Measurements from ENCODE around the gene ADGRA1. TPM values are rescaled to one million over a fixed set of nuclear protein-coding genes. Genes with fewer than 3 reads are reported as not detected.

The ADGRA1 gene
- total RNA-seq, 1 experiment from 2014 or later = not detected

- Histone ChIP-seq H3K27ac (ENCODE audit: low read length) (no peak overlapping the region), H3K27me3 (ENCODE audit: low read length) (no peaks in the 10 kb centered on the region), H3K4me1 (ENCODE audit: insufficient read depth, low read length) (peaks cover 16% of the 10 kb centered on the region), H3K9me2 (replicated peaks; ENCODE audit: low read length) (no peaks in the 10 kb centered on the region), H3K4me2 (ENCODE audit: low read length) (no peak overlapping the region), H3F3A (ENCODE audit: low read length, unreplicated experiment) (no peaks in the 10 kb centered on the region), H3K79me2 (ENCODE audit: low read length) (no peaks in the 10 kb centered on the region), H3K4me3 (ENCODE audit: low read length) (no peak overlapping the region), H3K9ac (ENCODE audit: low read length) (no peak overlapping the region), H2AFZ (ENCODE audit: low read length) (no peak overlapping the region), H3K36me3 (ENCODE audit: low read depth, low read length) (no peaks in the 10 kb centered on the region), H3K9me3 (ENCODE audit: low read length) (no peaks in the 10 kb centered on the region), H4K20me1 (ENCODE audit: low read length) (no peaks in the 10 kb centered on the region)
- no peak for DNase-seq
- ChIA-PET CTCF (no interaction called here), POLR2A (ENCODE audit: unreplicated experiment) (no interaction called here)
- TF ChIP-seq EZH2 (IDR thresholded peaks at IDR 0.05; ENCODE audit: low read length, unreplicated experiment) (no peak), EZH2phosphoT487 (IDR thresholded peaks at IDR 0.05; ENCODE audit: borderline replicate concordance, low read length) (no peak), CTCF (conservative IDR thresholded peaks at IDR 0.05; ENCODE audit: low read depth, low read length) (no peak)
- intact Hi-C loops (cut with micrococcal nuclease) = no loop called here
- ATAC-seq = no peak
- no TSS peak for BruUV-seq (replicated peaks)
Measured at GRCh38 chr10:133113146-133113830, 25.6 kb downstream of the ADGRA1 start.

GRCh38 chr10:133113847-133114246 is 26.1 kb downstream of the ADGRA1 start:
- H3F3A ChIP-seq (ENCODE audit: low read length, unreplicated experiment) = no peaks in the 10 kb centered on the region
- no peak overlapping the region for H2AFZ ChIP-seq (ENCODE audit: low read length)
- H3K27me3 ChIP-seq (ENCODE audit: low read length) = no peaks in the 10 kb centered on the region
- TF ChIP-seq EZH2 (IDR thresholded peaks at IDR 0.05; ENCODE audit: low read length, unreplicated experiment) = no peak
- TF ChIP-seq EZH2phosphoT487 (IDR thresholded peaks at IDR 0.05; ENCODE audit: borderline replicate concordance, low read length) = no peak
- no peak for TF ChIP-seq CTCF (conservative IDR thresholded peaks at IDR 0.05; ENCODE audit: low read depth, low read length)
- H3K9me3 ChIP-seq (ENCODE audit: low read length) = no peaks in the 10 kb centered on the region
- ATAC-seq (no peak), DNase-seq (no peak)
- H3K27ac ChIP-seq (ENCODE audit: low read length) = no peak overlapping the region
- no peak overlapping the region for H3K4me3 ChIP-seq (ENCODE audit: low read length)
- no peaks in the 10 kb centered on the region for H4K20me1 ChIP-seq (ENCODE audit: low read length)
- ChIA-PET CTCF (no interaction called here), POLR2A (ENCODE audit: unreplicated experiment) (no interaction called here)
- intact Hi-C loops (cut with micrococcal nuclease) = no loop called here
- H3K4me1 ChIP-seq (ENCODE audit: insufficient read depth, low read length) = peaks cover 16% of the 10 kb centered on the region
- no peak overlapping the region for H3K9ac ChIP-seq (ENCODE audit: low read length)
- H3K4me2 ChIP-seq (ENCODE audit: low read length) = no peak overlapping the region
- no TSS peak for BruUV-seq (replicated peaks)
- H3K9me2 ChIP-seq (replicated peaks; ENCODE audit: low read length) = no peaks in the 10 kb centered on the region
- no peaks in the 10 kb centered on the region for H3K36me3 ChIP-seq (ENCODE audit: low read depth, low read length)
- no peaks in the 10 kb centered on the region for H3K79me2 ChIP-seq (ENCODE audit: low read length)

GRCh38 chr10:133114251-133114650 is 26.5 kb downstream of the ADGRA1 start:
- no peak overlapping the region for H3K4me3 ChIP-seq (ENCODE audit: low read length)
- ChIA-PET CTCF (no interaction called here), POLR2A (ENCODE audit: unreplicated experiment) (no interaction called here)
- DNase-seq (no peak), ATAC-seq (no peak)
- H3K36me3 ChIP-seq (ENCODE audit: low read depth, low read length) = no peaks in the 10 kb centered on the region
- intact Hi-C loops (cut with micrococcal nuclease) = no loop called here
- peaks cover 16% of the 10 kb centered on the region for H3K4me1 ChIP-seq (ENCODE audit: insufficient read depth, low read length)
- H3K79me2 ChIP-seq (ENCODE audit: low read length) = no peaks in the 10 kb centered on the region
- H3K4me2 ChIP-seq (ENCODE audit: low read length) = no peak overlapping the region
- H2AFZ ChIP-seq (ENCODE audit: low read length) = no peak overlapping the region
- BruUV-seq (replicated peaks) = no TSS peak
- no peak for TF ChIP-seq CTCF (conservative IDR thresholded peaks at IDR 0.05; ENCODE audit: low read depth, low read length)
- TF ChIP-seq EZH2phosphoT487 (IDR thresholded peaks at IDR 0.05; ENCODE audit: borderline replicate concordance, low read length) = no peak
- no peak for TF ChIP-seq EZH2 (IDR thresholded peaks at IDR 0.05; ENCODE audit: low read length, unreplicated experiment)
- no peak overlapping the region for H3K27ac ChIP-seq (ENCODE audit: low read length)
- H3F3A ChIP-seq (ENCODE audit: low read length, unreplicated experiment) = no peaks in the 10 kb centered on the region
- H3K9me3 ChIP-seq (ENCODE audit: low read length) = no peaks in the 10 kb centered on the region
- H3K9me2 ChIP-seq (replicated peaks; ENCODE audit: low read length) = no peaks in the 10 kb centered on the region
- no peak overlapping the region for H3K9ac ChIP-seq (ENCODE audit: low read length)
- H3K27me3 ChIP-seq (ENCODE audit: low read length) = no peaks in the 10 kb centered on the region
- H4K20me1 ChIP-seq (ENCODE audit: low read length) = no peaks in the 10 kb centered on the region

Data from PC-3 (cell line).